Lower leg skin (tissue), 4 donors: ENCODE results near the gene CPEB4. TPM values are rescaled to one million over a fixed set of nuclear protein-coding genes. Genes with fewer than 3 reads are reported as not detected.

ENCODE experiments used
- DNase-seq, 2 donors: peaks; one replicate each; pipeline ENCODE4 v3.0.0-alpha.2; 2019; ENCODE audit warnings: low spot score in 2 of 2
- H3K4me3 ChIP-seq: fragments of 200-600 bp; sonication (generic); 2 replicates; pipeline ENCODE4 v1.5.1; 2017; ENCODE audit warnings: mild to moderate bottlenecking, low read depth; ENCODE audit not compliant: poor library complexity, severe bottlenecking
- POLR2A ChIP-seq, 2 donors: fragments of 450-650 bp; IDR thresholded peaks; one replicate each; pipeline ENCODE4 v1.6.1; 2016 to 2017; ENCODE audit warnings: antibody characterized with exemption in 2 of 2, mild to moderate bottlenecking in 1 of 2, moderate library complexity in 1 of 2
- WGBS, 2 donors: methylation state at CpG; one replicate each; pipeline ENCODE4 v1.1.5; 2018; 5-methylcytosine and 5-hydroxymethylcytosine counted together
- intact Hi-C: fragments of 100-400 bp; cut with DNase I; formaldehyde crosslinking; loops from one replicate; pipeline ENCODE4 v1.15.0; 2023; ENCODE audit warnings: low total_unique reads
- total RNA-seq, 4 donors: library from RNA; depleted of rRNA; stranded (reverse); fragments of >200 nt; gene quantifications; one replicate each; pipeline ENCODE4 v1.1.0, GENCODE V29; 2016
- TF ChIP-seq, protein P1 (sequence below), 3 donors: fragments of 450-650 bp; IDR thresholded peaks; one replicate each; pipeline ENCODE4 v1.5.1; 2016; ENCODE audit warnings: antibody characterized with exemption in 3 of 3, mild to moderate bottlenecking in 3 of 3, moderate library complexity in 2 of 3

CPEB4 gene
- total RNA-seq, 4 donors from 2014 or later, result 47.5 to 79.6 (median 55.3) TPM

DNA sequence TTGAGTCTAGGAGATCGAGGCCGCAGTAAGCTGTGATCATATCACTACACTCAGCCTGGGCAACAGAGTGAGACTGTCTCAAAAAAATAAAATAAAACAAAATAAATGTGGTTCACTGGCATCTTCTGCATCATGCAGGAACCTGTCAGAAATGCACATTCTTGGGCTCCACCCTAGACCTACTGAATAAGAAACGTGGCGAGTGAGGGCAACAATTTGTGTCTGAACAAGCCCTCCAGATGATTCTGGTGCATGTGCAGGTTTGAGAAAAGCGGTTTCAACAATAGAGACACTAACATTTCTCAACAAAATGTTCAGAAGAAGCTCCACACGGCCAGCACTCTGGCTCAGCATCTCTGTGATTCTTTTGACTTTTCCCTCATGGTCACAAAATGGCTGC lies 42.8 kb upstream of the CPEB4 start:
- intact Hi-C loops, result no loop called here
- no peak overlapping the region for H3K4me3 ChIP-seq
- DNase-seq, result no peak
- WGBS, 2 donors, result 69 to 75% methylated on average over 6 of the region's 6 CpGs
- no peak for TF ChIP-seq POLR2A (IDR thresholded peaks at IDR 0.05)
- TF ChIP-seq, protein P1, sequence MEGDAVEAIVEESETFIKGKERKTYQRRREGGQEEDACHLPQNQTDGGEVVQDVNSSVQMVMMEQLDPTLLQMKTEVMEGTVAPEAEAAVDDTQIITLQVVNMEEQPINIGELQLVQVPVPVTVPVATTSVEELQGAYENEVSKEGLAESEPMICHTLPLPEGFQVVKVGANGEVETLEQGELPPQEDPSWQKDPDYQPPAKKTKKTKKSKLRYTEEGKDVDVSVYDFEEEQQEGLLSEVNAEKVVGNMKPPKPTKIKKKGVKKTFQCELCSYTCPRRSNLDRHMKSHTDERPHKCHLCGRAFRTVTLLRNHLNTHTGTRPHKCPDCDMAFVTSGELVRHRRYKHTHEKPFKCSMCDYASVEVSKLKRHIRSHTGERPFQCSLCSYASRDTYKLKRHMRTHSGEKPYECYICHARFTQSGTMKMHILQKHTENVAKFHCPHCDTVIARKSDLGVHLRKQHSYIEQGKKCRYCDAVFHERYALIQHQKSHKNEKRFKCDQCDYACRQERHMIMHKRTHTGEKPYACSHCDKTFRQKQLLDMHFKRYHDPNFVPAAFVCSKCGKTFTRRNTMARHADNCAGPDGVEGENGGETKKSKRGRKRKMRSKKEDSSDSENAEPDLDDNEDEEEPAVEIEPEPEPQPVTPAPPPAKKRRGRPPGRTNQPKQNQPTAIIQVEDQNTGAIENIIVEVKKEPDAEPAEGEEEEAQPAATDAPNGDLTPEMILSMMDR (IDR thresholded peaks at IDR 0.05), result no peak

DNA sequence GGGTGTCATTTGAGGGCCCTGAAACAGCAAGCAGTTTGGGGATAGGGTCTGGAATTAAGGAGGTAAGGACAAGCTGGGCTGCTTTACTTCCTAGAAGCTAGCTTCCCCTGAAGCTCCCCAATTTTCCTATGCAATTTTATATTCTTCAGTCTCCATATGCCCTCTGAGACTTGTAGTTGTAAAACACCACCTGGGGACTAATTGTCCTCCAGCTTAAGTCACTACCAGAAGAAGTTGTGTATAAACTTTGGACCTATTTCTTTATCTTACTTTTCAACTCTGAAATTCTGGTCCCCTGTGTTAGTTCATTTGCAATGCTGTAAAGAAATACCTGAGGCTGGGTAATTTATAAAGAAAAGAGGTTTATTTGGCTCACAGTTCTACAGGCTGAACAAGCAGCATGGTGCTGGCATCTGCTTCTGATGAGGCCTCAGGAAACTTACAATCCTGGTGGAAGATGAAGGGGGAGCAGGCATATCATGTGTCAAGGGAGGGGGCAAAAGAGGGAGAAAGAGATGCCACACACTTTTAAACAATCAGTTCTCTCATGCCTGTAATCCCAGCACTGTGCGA lies 41.1 kb upstream of the CPEB4 start:
- no peak overlapping the region for H3K4me3 ChIP-seq
- intact Hi-C loops, result no loop called here
- no peak for DNase-seq
- TF ChIP-seq, protein P1 (IDR thresholded peaks at IDR 0.05), result no peak
- TF ChIP-seq POLR2A (IDR thresholded peaks at IDR 0.05), result no peak
- 56 to 92% methylated on average over 1 of the region's 1 CpG for WGBS, 2 donors

- DNase-seq, result no peak
- WGBS, 2 donors, result 63 to 81% methylated on average over 2 of the region's 2 CpGs
- H3K4me3 ChIP-seq, result no peak overlapping the region
- intact Hi-C loops, result no loop called here
- TF ChIP-seq, protein P1 (IDR thresholded peaks at IDR 0.05), result no peak
- no peak for TF ChIP-seq POLR2A (IDR thresholded peaks at IDR 0.05)
These were observed 39.1 kb upstream of the CPEB4 start for GRCh38 chr5:173848986-173849596.

- intact Hi-C loops, result no loop called here
- TF ChIP-seq, protein P1 (IDR thresholded peaks at IDR 0.05), result no peak
- TF ChIP-seq POLR2A (IDR thresholded peaks at IDR 0.05), result no peak
These were observed 38.2 kb upstream of the CPEB4 start for GRCh38 chr5:173849908-173850307.

GRCh38 chr5:173850659-173851058 lies 37.5 kb upstream of the CPEB4 start:
- TF ChIP-seq POLR2A (IDR thresholded peaks at IDR 0.05), result no peak
- 59 to 67% methylated on average over 6 of the region's 6 CpGs for WGBS, 2 donors
- no peak overlapping the region for H3K4me3 ChIP-seq
- no peak for DNase-seq
- intact Hi-C loops, result no loop called here

More at GRCh38 chr5:173849908-173850307, 38.2 kb upstream of the CPEB4 start:
- H3K4me3 ChIP-seq, result no peak overlapping the region
- DNase-seq, result no peak
- 88 to 90% methylated on average over 4 of the region's 4 CpGs for WGBS, 2 donors

- DNase-seq, result no peak
- WGBS, 2 donors, result 69 to 71% methylated on average over 10 of the region's 10 CpGs
- TF ChIP-seq POLR2A (IDR thresholded peaks at IDR 0.05), result no peak
- intact Hi-C loops, result no loop called here
- H3K4me3 ChIP-seq, result no peak overlapping the region
These were observed 36.4 kb upstream of the CPEB4 start for GRCh38 chr5:173851595-173852243.
